DMS 273 treated with DMSO at 0.1 percent for 48 hours (cell line): ENCODE results near the gene GPD1L.
"Not testable (repeated sequence)": the region's sequence is repeated elsewhere in the genome, so short reads cannot be mapped to it uniquely, and the experiment has no call there.

Experiments
- DNase-seq: peaks from one replicate; lab custom pipeline; 2025; lab: John Stamatoyannopoulos, UW

The GPD1L gene

DNA sequence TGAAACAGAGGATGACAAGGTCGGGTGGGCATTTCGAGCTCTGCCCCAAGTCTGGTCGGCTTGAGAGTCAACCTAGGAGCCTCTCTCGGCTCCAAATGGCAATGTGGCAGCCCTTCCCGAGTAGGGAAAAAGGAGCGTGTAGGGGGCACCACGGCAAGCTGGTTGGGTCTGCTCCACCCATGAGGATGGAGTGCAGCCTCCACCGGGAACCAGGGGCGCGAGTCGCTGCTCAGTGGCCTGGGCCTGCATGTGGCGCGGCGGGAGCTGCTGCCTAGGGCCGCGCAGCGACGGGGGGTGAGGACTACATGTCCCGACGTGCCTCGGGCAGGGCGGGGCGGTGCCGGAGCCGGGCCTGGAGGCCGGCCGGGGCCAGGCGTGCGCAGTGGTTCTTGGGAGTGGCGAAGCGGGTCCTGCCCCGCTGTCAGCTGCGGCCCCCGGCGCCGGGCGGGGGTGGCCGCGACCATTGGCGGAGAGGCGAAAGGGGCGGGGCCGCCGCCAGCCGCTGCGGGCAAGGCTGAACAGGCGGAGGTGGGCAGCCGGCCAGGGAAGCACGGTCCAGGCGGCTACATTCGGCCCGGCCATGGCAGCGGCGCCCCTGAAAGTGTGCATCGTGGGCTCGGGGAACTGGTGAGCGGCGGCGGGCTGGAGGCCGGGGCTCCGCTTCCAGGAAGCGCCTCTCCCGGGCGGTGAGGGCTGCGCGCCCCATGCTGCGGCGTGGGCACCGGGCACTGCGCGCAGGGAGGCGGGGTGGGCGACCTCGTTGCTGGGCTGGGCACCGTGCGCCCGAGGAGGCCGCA is at the start of gene GPD1L:
TSS of gene GPD1L (plus strand) at position 489 of the 797 bp plus-strand sequence. CDS start at position 581, 92 bp downstream.
- peak; percentile 72 for DNase-seq

DNA sequence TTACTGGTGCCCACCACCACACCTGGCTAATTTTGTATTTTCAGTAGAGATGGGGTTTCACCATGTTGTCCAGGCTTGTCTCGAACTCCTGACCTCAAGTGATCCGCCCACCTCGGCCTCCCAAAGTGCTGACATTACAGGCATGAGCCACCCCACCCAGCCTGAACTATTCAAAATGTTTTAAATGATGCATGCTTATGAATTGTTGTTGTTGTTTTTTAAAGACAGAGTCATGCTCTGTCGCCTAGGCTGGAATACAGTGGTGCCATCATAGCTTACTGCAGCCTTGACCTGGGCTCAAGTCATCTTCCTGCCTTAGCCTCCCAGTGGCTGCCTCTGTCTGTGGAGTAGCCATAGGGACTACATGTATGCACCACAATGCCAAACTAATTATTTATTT is 48.0 kb upstream of the GPD1L start:
- not testable (repeated sequence) for DNase-seq

DNA sequence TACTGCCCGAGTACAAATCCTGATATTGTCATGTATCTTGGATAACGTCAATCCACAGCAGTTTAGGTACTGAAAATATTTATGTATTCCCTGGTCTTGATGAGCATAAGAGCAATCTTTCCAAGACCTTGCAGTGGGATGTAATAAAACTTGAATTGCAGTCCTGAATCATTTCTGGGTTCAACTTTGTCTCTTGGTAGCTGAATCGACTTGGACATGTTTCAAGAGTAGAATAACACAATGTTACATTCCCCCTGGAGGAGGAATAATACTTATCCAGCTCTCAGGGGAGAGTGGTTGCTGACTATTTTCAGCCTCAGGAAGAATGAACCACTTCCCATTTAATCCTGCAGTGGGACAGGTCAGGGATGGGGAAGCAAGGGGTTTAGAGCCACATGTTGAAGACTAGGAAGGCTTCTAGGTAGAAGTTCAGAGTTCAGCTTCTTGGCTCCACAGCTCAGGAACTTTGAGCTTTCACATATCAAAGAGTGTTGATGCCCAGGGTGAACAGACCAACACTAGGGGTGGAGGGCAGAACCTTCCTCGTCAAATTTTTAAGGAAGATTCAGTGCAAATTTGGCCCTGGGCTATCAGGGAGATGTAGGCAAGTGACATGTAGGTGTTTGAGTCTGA is 43.4 kb upstream of the GPD1L start:
- DNase-seq, result no peak

DNA sequence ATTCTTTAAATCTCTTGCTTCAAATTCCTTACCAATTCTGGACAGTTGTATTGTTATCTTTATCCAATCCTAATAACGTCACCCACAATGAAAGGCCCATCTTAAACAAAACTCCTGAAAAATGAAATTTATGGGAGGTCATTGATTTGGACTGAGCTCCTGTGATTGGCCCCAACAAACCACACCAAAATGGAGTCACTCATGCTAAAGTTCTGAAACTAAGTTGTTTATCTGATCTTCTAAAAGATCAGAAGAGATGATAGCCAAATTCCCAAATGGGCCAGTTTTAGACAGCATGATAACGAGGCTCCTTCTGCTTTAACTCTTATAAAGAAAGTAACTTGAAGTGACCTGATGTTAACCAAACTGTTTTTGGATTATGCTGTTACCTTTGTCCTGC is 39.7 kb upstream of the GPD1L start:
- DNase-seq, result no peak

DNA sequence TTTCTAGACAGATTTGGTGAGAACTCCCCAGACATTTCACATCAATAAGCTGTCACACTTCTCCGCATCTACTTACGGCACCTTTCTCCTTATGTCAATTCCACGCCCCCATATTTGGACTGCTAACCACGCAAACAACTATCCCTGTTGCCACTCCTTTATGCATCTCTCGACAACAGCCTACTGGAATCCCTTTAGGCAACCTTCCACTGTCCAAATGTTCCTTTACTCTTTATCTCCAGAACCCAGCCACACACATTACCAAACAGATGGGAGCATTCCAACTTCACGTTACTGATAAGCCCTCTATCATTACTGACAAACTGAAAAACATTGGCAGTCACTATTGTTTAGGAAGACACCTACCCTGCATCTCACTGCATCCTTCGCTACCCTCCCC is 32.2 kb upstream of the GPD1L start:
- not testable (repeated sequence) for DNase-seq

DNA sequence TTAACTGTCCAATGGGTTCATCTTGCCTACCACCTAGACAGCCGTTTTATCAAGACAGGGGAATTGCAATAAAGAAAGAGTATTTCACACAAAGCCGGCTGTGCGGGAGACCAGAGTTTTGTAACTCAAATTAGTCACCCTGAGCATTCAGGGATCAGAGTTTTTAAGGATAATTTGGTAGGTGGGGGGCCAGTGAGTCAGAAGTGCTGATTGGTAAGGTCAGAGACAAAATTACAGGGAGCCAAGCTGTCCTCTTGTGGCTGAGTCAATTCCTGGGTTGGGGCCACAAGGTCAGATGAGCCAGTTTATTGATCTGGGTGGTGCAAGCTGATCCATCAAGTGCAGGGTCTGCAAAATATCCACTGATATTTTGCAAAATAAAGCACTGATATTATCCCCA is 29.9 kb upstream of the GPD1L start:
- no peak for DNase-seq

DNA sequence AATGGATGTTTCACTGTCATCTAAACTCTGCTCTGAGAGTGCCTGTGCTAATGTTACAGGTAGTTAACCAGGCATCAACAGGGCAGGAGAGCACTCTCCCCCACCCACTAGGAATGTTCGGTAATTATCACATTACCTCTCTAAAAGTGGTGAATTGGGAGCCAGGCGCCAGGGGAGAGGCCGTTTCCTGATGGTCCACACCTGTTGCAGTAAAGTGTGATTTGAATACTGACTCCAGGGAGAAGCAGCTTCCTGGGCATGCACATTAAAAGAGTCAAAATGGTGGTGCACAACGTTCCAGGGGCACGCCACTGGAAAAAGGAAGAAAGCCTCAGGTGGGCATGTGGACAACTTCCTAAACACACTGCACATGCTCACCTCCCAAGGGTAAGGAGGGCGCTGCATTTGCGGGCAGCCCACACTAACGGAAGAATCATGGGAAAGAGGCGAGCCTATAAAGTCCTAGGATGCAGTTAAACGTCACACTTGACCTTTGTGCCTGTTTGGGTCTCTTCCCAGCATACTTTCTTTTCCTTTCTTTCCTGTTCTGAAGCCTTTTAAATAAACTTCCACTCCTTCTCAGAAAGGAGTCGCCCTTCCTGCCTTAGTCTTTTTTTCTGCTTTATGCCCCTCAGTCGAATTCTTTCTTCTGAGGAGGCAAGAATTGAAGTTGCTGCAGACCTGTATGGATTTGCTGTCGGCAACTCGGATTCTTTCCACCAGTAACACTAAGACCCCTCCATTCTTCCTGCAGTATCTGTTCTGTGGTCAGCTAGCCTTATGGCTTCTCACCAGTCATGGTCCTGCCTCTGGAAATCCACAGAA is 28.9 kb upstream of the GPD1L start:
- DNase-seq, result no peak

DNA sequence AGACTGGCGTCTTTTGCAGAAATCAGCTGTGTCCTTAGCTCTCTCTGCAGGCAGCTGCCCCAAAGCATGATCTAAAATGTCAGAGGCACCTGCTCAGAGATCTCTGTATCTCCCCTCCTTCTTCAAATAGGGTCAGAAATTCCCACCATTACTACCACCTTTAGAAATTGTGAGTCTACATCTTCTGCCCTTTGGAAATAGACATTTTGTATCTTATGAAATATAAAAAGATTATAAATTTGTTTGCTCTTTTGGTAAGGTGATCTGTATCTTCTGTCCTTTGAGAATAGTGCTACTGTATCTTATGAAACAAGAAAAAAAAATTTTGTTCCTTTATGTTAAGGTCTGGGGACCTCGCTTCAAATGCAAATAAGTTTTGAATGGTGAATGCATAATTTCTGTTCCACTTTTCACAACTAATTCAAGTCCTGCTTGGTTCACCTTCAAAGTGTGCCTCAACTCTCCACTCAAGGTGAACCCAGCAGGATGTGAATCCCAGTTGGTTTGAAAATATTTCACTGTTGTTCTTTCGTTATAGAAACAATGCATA is 28.3 kb upstream of the GPD1L start:
- DNase-seq, result no peak

DNA sequence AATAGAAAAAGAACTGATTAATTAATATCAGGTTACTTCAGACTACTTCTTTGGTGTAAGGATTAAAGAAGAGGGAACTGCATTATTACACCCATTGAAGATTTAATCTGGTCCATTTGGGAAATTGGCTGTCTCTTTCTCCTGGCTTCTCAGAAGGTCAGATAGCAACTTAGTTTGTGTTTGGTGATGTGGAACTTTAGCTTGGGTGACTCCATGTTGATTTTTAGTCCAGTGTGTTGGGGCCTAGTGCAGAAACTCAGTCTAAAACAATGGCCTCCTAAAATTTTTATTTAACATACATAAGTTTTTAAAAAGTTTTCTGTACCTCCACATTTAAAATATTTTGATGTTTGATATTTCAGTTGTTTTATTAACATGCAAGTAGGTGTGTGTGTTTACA is 27.6 kb upstream of the GPD1L start:
- DNase-seq, result no peak

DNA sequence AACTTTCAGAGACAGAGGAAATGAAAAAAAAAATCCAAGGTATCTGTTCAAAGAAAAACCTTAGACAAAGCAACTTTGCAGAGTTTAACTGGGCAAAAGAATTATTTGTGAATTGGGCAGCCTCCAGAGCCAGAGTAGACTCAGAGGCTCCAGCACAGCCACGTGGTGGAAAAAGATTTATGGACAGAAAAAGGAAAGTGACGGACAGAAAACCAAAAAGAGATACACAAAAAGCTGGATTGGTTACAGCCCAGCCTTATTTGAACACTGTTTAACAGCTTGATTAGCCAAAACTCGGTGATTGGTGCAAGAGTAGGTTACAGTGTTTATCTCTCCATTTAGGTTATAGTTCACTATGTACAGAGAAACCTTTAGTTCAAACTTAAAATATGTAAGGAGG is 23.7 kb upstream of the GPD1L start:
- DNase-seq, result peak; percentile 2

DNA sequence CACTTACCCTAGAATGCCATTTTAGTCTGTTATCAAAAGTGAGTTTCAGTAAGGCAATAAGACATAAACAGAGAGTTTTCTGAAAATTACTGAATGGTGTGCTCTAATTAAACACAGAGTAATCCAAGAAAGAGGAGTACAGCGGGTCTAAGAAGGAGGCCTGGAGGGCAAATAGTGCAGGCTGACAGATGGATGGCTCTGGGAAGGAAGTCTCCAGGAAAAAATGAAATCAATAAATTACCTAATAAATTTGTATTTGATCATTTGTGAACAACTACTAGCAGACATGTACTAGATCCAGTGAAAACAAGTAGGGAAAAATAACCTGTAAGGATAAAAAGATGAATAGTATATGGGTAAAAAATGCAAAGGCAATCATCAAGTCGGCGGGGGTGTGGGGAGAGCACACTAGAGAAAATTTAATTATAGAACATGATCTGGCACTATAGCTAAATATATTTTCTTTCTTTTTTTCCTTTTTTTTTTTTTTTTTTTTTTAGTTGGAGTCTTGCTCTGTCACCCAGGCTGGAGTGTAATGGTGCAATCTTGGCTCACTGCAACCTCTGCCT is 22.6 kb upstream of the GPD1L start:
- DNase-seq, result no peak

DNA sequence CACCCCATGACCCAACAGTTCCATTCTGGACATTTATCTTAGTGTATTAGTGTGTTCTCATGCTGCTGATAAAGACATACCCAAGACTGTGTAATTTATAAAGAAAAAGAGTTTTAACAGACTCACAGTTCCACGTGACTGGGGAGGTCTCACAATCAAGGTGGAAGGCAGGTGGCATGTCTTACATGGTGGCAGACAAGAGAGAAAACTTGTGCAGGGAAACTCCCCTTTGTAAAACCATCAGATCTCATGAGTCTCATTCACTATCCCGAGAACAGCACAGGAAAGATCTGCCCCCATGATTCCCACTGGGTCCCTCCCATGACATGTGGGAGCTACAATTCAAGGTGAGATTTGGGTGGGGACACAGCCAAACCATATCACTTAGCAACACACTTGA is 21.6 kb upstream of the GPD1L start:
- no peak for DNase-seq

DNA sequence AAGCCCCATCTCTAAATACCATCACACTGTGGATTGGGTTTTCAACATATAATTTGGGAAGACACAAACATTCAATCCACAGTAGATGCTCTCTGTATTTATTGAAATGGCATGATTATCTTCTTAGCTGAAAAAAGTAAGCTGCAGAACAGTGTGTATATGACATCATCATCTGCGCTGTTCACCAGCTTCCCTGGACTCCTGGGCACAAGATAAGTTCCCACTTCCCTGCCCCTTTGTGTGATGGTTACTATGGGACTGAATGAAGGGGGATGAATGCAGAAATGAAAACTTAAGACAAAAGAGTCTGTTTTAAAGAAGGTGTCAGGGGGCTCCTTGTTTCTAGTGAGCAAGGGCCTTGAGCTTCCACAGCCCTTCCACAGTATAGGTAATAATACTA is 20.0 kb upstream of the GPD1L start:
- no peak for DNase-seq

DNA sequence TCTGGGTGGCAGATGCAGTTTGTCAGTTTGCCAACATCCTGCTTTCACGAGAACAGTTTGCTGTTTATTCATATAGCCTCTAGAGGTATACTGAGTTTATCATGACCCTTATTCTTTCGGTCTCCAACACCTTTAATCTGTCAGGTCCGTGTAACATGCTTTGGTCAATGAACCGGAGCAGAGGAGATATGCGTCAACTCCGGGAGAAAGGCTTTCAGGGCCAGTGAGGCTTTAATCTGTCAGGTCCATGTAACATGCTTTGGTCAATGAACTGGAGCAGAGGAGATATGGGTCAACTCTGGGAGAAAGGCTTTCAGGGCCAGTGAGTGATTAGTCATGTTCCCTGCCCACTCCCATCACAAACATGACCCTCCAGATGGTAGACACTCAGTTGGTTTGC is 16.9 kb upstream of the GPD1L start:
- no peak for DNase-seq

DNA sequence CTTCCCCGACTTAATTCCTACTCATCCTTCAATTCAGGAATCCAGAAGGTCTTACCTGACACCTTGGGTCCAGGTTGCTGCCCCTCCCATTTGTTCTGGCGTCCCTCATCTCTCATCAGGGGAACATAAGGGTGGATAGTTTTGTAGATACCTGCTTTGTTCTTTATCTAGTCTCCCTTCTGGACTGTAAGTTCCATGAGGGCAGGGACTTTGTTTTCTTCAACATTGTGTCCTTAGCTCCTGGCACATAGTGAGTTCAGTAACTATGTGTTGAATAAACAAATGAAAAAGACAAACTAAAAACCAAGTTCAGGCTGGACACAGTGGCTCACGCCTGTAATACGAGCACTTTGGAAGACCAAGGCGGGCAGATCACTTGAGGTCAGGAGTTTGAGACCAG is 13.2 kb upstream of the GPD1L start:
- no peak for DNase-seq

DNA sequence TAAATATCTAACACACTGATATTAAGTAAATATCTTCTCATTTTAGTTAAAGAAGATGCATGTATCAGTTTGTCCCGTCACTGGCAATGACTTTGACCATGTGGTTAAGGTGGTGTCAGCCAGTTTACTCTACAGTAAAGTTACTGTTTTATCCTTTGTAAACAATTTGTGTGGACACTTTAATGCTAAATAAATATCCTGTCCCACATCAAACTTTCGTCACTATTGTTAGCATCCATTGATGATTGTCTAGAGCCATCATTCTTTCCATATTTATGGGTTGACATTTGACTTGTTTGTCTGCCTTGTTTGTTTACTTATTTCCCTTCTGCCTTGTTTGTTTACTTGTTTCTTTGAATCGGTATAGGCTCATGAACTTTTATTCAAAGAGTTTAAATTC is 11.0 kb upstream of the GPD1L start:
- DNase-seq, result no peak

DNA sequence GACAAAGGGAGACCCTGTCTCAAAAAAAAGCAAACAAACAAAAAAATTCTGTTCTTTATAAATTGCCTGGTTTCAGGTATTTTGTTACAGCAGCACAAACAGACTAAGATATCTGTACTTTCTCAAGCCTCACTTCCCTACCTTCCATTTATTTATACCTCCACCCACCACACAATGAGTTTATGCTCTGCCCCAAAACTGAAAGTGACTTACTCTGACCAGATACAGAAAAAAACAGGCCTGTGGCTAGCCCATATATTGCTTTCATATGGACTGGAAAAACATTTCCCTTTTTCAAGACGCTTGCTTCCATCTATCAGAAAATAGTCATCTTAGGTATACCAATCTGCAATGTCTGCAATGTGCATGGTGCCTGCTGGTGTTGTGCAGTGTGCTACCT is 8.7 kb upstream of the GPD1L start:
- no peak for DNase-seq

DNA sequence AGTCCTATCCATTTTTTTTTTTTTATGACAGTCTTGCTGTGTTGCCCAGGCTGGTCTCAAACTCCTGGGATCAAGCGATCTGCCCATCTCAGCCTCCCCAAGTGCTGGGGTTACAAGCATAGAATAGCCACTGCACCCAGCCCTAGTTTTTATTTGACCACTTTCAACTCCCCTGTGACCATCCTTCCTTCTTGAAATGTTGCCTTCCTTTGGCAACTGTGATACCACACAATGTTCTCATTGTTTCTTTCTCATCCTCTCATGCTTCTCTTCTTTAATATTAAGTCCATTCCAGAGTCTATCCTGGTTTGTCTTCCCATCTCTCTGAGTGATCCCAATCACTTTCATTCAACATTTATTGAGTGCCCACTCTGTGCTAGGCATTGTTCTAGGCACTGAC is 7.9 kb upstream of the GPD1L start:
- no peak for DNase-seq

DNA sequence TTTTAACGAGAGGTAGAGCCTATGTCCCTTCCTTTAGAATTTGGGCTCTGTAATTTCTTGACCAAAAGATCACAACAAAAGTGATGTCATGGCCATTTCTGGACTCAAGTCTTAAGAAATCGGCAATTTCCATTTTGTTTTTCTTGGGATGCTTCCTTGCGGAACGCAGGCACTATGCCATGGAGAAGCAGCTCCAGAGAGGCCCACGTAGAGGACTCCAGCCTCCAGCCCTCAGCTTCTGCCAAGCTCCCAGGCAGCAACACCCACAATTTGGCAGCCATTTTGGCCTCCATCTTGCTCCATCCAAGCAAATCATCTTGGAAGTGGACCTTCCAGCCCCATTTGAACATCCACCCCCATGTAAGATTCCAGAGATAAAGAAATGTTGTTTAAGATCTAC is 6.0 kb upstream of the GPD1L start:
- no peak for DNase-seq

DNA sequence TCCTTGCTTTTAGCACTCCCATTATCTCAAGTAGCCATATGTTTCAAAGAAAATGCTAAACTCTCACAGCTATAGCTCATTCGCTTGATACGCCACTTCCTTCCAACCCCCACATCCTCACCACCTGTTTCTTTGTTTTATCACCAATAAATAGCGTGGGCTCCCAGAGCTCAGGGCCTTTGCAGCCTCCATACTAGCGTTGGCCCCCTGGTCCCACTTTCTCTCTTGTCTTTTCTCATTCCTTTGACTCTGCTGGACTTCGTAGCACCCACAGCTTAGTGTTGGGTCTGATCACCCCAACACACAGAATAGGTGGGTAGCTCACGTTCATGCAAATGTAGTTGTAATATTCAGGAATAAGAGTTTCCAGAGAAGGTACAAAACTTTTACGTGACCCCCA is 4.1 kb upstream of the GPD1L start:
- no peak for DNase-seq

DNA sequence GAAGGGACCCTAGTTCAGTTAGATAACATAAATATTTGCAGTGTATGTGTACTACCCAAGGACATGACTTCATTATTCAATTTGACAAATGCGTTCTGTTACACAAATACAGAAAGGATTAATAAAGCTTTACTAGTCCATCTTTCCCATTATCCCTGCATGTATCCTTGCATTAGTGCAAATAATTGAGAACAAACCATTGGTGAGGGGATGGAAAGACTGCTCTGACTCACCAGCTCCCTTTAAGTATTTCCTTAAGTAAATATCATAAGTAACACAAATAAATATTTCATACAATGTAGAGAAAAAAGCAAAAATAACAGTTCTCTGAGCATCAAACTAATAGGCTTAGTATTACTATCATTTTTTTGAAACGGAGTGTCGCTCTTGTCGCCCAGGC is 1.9 kb upstream of the GPD1L start:
- no peak for DNase-seq
